HEK293 (cell line): ENCODE results near the gene WDR91.

Experiments used
- ATF2 ChIP-seq: fragments of 450-650 bp; formaldehyde crosslinking; IDR thresholded peaks from 2 replicates; pipeline ENCODE4 v1.5.1; 2016; ENCODE audit warnings: missing biosample characterization, missing genetic modification characterization, low read depth
- CTCF ChIP-seq: fragments of 450-650 bp; formaldehyde crosslinking; IDR thresholded peaks from 2 replicates; pipeline ENCODE4 v1.5.1; 2016; ENCODE audit warnings: missing biosample characterization, missing genetic modification characterization
- PBX3 ChIP-seq: sonication (generic); formaldehyde crosslinking; IDR thresholded peaks from 2 replicates; pipeline ENCODE4 v1.8.1; 2022; ENCODE audit warnings: mild to moderate bottlenecking, moderate library complexity, missing genetic modification reagents
- PRDM2 ChIP-seq: fragments of 450-650 bp; formaldehyde crosslinking; IDR thresholded peaks from 2 replicates; pipeline ENCODE4 v1.5.1; 2016; ENCODE audit warnings: missing biosample characterization, missing genetic modification characterization, borderline replicate concordance
- SETDB1 ChIP-seq: IDR thresholded peaks from one replicate; pipeline ENCODE4 v1.6.1; 2017; ENCODE audit warnings: mild to moderate bottlenecking, low read length, moderate library complexity, mixed read lengths; ENCODE audit not compliant: insufficient read length
- YY1 ChIP-seq: fragments of 450-650 bp; formaldehyde crosslinking; IDR thresholded peaks from 2 replicates; pipeline ENCODE4 v1.5.1; 2018; ENCODE audit warnings: missing biosample characterization, missing genetic modification characterization
- ZBTB48 ChIP-seq: fragments of 450-650 bp; formaldehyde crosslinking; IDR thresholded peaks from 2 replicates; pipeline ENCODE4 v1.5.1; 2016; ENCODE audit warnings: missing biosample characterization, missing genetic modification characterization
- ZNF138 ChIP-seq: fragments of 450-650 bp; formaldehyde crosslinking; IDR thresholded peaks from 2 replicates; pipeline ENCODE4 v1.5.1; 2016; ENCODE audit warnings: missing biosample characterization, missing genetic modification characterization, borderline replicate concordance
- ZNF211 ChIP-seq: fragments of 450-650 bp; formaldehyde crosslinking; IDR thresholded peaks from 2 replicates; pipeline ENCODE4 v1.5.1; 2016; ENCODE audit warnings: low read depth, missing biosample characterization, missing genetic modification characterization
- ZNF221 ChIP-seq: fragments of 450-650 bp; formaldehyde crosslinking; IDR thresholded peaks from 2 replicates; pipeline ENCODE4 v1.5.1; 2017; ENCODE audit warnings: missing biosample characterization, missing genetic modification characterization, borderline replicate concordance
- ZNF274 ChIP-seq, 2 experiments: fragments of 200-500 bp in 1 of 2; fragments of 450-650 bp in 1 of 2; sonication (Bioruptor generic) in 1 of 2; formaldehyde crosslinking in 1 of 2; IDR thresholded peaks; 2 replicates each; pipeline versions ENCODE4 v1.5.1 to v1.6.1; 2014 to 2016; ENCODE audit warnings: borderline replicate concordance in 1 of 2, inconsistent platforms in 1 of 2, low read length in 1 of 2, missing biosample characterization in 1 of 2, missing genetic modification characterization in 1 of 2
- ZNF529 ChIP-seq: fragments of 450-650 bp; formaldehyde crosslinking; IDR thresholded peaks from 2 replicates; pipeline ENCODE4 v1.5.1; 2017; ENCODE audit warnings: missing genetic modification characterization, missing biosample characterization; ENCODE audit not compliant: insufficient replicate concordance
- ZNF660 ChIP-seq: fragments of 450-650 bp; IDR thresholded peaks from 2 replicates; pipeline ENCODE4 v1.5.1; 2018; ENCODE audit warnings: missing biosample characterization, mild to moderate bottlenecking, missing genetic modification characterization

- no peak for TF ChIP-seq ZNF274 (IDR thresholded peaks at IDR 0.05; ENCODE audit: low read length)
- no peak for TF ChIP-seq ZNF274 (tag by site-specific recombination; IDR thresholded peaks at IDR 0.05; ENCODE audit: borderline replicate concordance)
- peak; percentile 31; the same call in 1 of the 2 replicates for TF ChIP-seq CTCF (tag by site-specific recombination)
- TF ChIP-seq YY1 (tag by site-specific recombination): no peak
- TF ChIP-seq PRDM2 (tag by site-specific recombination): no peak
- TF ChIP-seq ZBTB48 (tag by site-specific recombination): no peak
- TF ChIP-seq ZNF221 (tag by site-specific recombination): no peak
- no peak for TF ChIP-seq ZNF660 (tag by site-specific recombination)
- TF ChIP-seq ATF2 (tag by site-specific recombination): no peak
- no peak for TF ChIP-seq SETDB1
- no peak for TF ChIP-seq ZNF211 (tag by site-specific recombination)
- no peak for TF ChIP-seq ZNF529
- TF ChIP-seq ZNF138: no peak
- TF ChIP-seq PBX3 (CRISPR knock-in tag): no peak
Measured at GRCh38 chr7:135238112-135238744, 26.9 kb upstream of the WDR91 start.
